HFF-Myc (cell line): ENCODE data around the gene WBP1.
"Not testable (repeated sequence)": the region's sequence is repeated elsewhere in the genome, so short reads cannot be mapped to it uniquely, and the experiment has no call there.

Source experiments
- DNase-seq: peaks from one replicate; pipeline ENCODE4 v3.0.0-alpha.2; 2011; ENCODE audit warnings: low read depth; ENCODE audit errors: extremely low read depth
- H3K4me3 ChIP-seq: replicated peaks from 2 replicates; pipeline ENCODE4 v1.5.1; 2011; ENCODE audit warnings: low read depth, mild to moderate bottlenecking, control low read depth, low read length
- TF ChIP-seq, protein P1 (sequence below): IDR thresholded peaks from 2 replicates; pipeline ENCODE4 v1.5.1; 2012; ENCODE audit warnings: mild to moderate bottlenecking, low read depth, low read length, control low read depth; ENCODE audit errors: missing control alignments

Gene WBP1

DNA sequence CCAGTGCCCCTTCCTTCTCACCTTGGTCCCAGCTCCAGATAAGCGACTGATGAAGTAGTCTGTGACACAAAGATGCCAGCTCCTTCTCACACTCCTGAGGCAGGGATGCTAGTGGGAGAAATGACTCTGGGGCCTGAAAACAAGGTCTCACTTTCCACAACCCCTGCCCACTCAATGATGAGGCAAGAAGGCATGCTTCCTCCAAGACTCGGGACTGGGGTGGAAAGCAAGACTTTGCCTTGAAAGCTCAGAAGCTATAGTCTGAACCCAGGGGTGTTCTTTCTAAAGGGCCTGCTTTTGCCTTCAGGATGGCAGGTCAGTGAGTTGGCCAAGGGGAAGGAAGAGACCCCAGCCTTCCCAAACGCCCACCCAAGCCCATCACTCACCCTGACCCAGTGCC lies 23.2 kb downstream of the WBP1 start:
- DNase-seq: no peak
- TF ChIP-seq, protein P1, sequence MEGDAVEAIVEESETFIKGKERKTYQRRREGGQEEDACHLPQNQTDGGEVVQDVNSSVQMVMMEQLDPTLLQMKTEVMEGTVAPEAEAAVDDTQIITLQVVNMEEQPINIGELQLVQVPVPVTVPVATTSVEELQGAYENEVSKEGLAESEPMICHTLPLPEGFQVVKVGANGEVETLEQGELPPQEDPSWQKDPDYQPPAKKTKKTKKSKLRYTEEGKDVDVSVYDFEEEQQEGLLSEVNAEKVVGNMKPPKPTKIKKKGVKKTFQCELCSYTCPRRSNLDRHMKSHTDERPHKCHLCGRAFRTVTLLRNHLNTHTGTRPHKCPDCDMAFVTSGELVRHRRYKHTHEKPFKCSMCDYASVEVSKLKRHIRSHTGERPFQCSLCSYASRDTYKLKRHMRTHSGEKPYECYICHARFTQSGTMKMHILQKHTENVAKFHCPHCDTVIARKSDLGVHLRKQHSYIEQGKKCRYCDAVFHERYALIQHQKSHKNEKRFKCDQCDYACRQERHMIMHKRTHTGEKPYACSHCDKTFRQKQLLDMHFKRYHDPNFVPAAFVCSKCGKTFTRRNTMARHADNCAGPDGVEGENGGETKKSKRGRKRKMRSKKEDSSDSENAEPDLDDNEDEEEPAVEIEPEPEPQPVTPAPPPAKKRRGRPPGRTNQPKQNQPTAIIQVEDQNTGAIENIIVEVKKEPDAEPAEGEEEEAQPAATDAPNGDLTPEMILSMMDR: no peak
- peak overlapping the region; percentile 82 for H3K4me3 ChIP-seq

DNA sequence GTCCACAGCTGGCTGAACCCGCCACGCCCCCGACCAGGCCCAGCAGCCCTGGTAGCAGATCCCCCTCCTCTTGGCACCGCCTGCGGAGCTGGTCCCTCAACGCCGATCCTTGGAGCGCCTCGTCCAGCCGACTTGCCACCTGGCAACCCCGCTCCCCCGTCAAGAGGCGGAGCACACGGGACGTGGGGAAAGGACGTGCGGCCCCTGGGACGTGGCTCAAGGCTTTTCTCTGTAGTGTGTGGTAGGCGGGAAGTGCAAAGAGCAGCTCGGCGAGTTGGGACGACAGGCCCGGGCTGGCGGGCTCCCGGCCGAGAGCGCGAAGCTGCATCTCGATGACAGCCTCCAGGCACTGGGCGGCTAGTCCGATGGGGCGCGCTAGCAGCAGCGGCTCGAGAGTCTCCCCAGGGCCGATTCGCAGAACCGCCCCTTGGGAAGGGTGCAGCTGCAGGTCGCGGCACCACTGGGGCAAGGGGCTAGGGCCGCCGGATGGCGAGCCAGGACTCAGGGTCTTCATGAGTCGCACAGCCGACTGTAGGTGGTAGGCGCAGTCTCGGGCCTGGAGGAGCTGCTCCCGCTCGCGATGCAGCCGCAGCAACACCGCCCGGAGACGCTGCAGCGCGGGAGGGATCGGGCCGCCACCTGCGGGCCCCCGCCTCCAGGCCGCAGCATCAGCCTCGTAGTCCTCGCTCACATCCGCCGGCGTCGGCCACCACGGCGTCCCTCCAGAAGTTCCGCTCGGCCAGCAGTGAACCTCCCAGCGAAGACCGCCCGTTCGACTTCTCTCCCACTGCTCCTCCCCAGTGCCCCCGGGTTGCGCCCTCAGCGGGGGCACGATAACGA lies 23.9 kb downstream of the WBP1 start:
- peak overlapping the region; percentile 82 for H3K4me3 ChIP-seq
- TF ChIP-seq, protein P1: no peak
- DNase-seq: no peak

DNA sequence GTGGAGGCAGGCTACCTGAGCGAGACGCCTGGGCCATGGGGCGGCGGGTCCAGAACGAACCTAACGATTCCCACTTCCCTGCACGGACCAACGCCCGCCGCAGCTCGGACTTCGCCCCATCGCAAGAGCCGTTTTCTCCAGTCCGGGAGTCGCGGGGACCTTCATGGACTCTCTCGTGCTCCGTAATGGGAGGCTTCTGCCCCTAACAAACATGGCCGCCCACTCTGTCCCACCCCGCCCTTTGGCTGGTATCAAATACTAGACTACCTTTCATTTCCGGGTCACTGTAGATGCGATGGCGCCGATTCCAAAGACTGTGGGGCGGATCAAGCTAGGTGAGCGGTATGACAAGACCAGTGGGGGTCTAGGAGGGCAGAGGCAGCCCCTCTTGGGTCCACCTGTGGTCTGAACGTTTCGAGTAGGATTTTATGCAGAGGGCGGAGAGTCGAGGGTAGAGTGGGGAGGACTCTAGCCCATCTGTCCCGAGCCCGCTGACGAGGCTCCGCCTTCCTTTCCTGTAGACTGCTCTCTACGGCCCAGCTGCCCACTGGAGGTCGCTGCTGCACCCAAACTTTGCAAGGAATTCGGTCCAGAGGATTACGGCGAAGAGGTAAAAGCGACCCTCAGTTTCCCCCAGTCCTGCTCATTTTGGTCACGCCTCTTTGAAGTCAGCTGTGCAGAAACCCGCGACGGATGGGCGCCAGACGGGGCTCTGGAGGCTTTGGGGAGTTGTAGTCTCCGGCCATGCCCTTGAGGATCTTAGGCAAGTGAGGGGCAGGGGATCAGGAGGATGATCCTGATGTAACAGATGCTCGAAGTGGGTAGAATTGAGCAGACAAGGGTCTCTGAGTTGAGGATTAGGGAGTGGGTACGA lies 24.8 kb downstream of the WBP1 start, which contains the start of the genes CCDC142 and TTC31:
TSS of gene CCDC142 (minus strand) at position 198 of the 874 bp plus-strand sequence. CDS start at position 37, 161 bp downstream.
TSS of gene TTC31 (plus strand) at position 281 of the 874 bp plus-strand sequence. CDS start at position 296, 15 bp downstream.
- DNase-seq: peak; percentile 88
- TF ChIP-seq, protein P1: peak; percentile 92
- H3K4me3 ChIP-seq: peak within 1 kb of the TSS; percentile 82

DNA sequence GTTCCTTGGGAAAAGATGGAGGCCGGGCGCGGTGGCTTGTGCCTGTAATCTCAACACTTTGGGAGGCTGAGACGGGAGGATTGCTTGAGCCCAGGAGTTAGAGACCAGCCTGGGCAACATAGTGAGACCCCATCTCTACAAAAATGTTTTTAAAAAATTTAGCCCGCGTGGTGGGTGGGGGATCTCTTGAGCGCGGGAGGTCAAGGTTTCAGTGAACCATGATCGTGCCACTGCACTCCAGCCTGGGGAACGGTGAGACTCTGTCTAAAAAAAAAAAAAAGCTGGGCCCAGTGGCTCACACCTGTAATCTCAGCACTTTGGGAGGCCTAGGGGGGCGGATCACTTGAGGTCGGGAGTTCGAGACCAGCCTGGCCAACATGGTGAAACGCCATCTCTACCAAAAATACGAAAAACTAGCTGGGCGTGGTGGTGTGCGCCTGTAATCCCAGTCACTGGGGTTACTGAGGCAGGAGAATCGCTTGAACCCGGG lies 25.5 kb downstream of the WBP1 start:
- peak overlapping the region; percentile 82 for H3K4me3 ChIP-seq
- DNase-seq: not testable (repeated sequence)

DNA sequence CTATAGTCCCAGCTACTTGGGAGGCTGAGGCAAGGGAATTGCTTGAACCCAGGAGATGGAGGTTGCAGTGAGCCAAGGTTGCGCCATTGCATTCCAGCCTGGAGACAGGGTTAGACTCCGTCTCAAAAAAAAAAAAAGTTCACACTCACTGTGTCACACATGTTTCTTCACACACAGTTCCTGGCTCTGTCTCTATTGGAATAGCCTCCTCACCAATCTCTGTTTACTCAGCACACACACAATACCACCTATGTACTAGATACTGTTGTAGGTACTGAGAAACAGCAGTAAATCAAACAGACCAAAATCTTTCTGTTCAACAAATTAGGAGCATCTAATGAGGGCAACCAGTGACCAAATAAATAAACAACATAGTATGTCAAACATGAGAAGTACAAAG lies 27.9 kb downstream of the WBP1 start:
- TF ChIP-seq, protein P1: no peak
- no peak overlapping the region for H3K4me3 ChIP-seq
- no peak for DNase-seq

DNA sequence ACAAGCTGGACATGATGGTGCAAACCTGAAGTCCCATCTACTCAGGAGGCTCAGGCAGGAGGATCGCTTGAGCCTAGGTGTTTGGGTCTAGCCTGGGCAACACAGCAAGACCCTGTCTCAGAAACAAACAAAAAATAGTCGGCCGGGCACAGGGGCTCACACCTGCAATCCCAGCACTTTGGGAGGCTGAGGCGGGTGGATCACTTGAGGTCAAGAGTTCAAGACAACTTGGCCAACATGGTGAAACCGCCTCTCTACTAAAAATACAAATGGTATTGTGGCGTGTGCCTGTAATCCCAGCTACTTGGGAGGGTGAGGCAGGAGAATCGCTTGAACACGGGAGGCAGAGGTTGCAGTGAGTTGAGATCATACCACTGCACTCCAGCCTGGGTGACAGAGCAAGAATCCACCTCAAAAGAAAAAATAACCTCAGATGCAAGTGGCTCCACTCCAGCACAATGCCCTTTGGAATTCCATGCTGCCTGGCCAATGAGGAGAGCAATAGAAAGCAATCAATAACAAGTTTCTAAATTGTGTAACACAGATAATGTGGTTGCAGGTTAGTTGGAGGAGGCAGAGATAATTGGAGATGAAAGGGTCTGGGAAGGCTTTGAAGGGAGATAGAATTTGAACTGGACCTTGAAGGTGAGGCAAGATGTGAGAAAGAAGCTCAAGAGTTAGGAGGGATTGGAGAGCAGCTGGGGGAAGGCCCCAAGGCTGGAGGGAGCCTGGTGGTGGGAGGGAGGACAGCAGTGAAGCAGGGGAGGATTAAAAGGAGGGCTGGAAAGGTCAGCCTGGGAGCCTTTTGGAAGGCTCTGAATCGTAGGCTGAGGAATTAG lies 30.6 kb downstream of the WBP1 start:
- TF ChIP-seq, protein P1: no peak
- no peak for DNase-seq
- no peak overlapping the region for H3K4me3 ChIP-seq
